ENCODE measurements around the gene TEF.
A peak's percentile ranks its signal among the peaks of the same experiment; 100 is the strongest.
"Not testable (repeated sequence)": the region's sequence is repeated elsewhere in the genome, so short reads cannot be mapped to it uniquely, and the experiment has no call there.

TEF gene

DNA sequence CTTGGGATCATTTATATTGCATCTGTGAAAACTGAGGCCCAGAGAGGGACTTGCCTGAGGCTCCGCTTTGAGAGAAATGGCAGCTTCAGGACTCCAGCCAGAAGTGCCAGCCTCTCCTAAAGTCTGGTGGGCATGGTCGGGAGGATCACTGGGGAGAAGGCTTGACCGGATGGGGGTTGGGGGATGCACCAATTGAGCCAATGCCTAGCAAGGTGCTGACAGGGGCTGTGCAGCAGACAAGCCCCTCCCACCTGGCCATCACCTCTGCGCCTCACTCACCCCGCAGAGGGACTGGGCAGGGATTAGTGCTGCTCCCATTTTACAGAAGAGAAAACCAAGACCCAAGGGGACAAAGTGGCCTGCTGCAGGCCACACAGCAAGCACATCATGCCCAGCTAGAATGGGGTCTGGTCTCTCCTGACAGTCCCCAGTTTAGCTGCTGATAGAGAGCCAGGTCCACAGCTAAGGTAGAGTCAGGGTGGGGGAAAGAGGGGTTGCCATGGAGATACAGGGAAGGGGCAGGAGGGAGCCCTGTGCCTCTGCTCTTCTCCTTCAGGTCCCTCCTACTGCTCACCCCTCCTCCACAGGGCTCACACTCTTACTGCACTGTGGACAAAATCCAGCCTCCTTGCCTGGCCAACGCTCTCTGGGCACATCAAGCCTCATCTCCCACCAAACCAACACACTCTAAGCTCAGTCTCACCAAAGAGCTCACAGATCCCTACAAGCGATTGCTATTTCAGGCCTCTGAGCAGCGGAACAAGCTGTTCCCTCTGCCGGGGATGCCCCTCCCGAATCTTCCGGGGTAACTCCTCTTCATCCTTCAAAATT is 29.5 kb downstream of the TEF start:
- peak overlapping the region; percentile 72 for H3K27ac Mint-ChIP-seq
- H3K27me3 Mint-ChIP-seq, result no peaks in the 10 kb centered on the region
- peaks cover 38% of the 10 kb centered on the region for H3K4me1 Mint-ChIP-seq
- no peaks in the 10 kb centered on the region for H3K9me3 Mint-ChIP-seq
- no peak for DNase-seq
- peak overlapping the region; percentile 35 for H3K4me3 Mint-ChIP-seq
- no peak for ATAC-seq
- peaks cover 10% of the 10 kb centered on the region for H3K36me3 Mint-ChIP-seq (ENCODE audit: low read depth)

DNA sequence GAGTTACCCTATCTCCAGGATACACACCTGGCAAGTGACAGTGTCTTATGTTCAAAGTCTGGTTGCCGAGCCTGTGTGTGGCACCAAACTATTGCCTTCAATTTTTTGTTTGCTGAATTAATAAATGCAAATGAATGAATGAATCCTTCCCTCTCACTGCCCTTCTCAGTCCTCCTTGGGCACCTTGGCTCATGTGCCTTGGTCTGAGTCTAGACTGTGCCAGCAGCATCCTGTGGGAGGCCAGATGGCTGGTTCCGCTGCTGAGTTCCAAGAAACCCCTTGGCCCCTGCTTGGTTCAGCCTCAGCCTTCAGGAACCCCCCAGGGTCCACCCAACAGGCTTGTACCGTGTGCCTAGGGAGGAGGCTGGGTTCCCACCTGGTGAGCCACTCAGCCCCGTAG is 33.8 kb downstream of the TEF start:
- H3K4me3 Mint-ChIP-seq, result peak overlapping the region; percentile 96
- H3K9me3 Mint-ChIP-seq, result no peaks in the 10 kb centered on the region
- H3K36me3 Mint-ChIP-seq (ENCODE audit: low read depth), result peaks cover 10% of the 10 kb centered on the region
- H3K4me1 Mint-ChIP-seq, result peaks cover 30% of the 10 kb centered on the region
- no peak for ATAC-seq
- H3K27me3 Mint-ChIP-seq, result no peaks in the 10 kb centered on the region
- H3K27ac Mint-ChIP-seq, result peak overlapping the region; percentile 97
- no peak for DNase-seq

DNA sequence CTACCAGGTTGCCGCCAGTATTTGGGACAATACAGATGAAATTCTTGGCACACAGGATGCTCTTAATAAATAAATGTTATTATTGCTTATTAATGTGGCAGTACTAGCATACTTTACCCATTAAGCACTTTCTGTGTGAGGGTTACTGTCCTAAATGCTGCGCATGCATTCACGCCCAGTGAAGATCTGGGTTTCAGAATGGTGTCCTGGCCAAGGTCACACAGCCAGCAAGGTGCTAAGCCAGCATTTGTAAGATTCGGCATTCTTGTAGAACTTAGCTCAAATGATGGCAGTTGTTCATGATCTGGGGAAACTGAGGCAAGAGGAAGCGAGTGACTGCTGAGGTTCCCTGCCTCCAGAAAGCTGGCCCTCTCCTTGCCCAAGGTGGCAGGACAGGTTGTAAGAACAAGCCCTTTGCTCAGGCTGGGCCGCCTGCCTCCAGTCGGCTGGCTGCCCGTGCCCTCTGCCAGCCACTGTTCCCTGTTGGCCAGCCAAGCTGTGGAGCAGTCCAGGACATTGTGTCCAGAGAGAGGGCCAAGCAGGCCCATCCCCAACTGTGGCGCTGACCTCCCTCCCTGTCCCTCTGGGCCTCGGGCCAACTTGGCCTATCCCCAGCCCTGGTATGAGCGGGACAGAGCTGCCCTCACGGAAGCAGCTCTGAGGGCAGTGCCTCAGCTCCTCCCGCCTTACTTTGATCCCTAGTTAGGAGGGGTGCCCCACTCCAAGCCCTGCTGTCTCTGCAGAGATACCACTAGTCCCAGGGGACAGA is 36.1 kb downstream of the TEF start:
- H3K36me3 Mint-ChIP-seq (ENCODE audit: low read depth), result peaks cover 10% of the 10 kb centered on the region
- no peaks in the 10 kb centered on the region for H3K27me3 Mint-ChIP-seq
- H3K9me3 Mint-ChIP-seq, result no peaks in the 10 kb centered on the region
- H3K4me3 Mint-ChIP-seq, result no peak overlapping the region
- H3K4me1 Mint-ChIP-seq, result peaks cover 16% of the 10 kb centered on the region
- no peak for DNase-seq
- no peak overlapping the region for H3K27ac Mint-ChIP-seq
- ATAC-seq, result no peak

DNA sequence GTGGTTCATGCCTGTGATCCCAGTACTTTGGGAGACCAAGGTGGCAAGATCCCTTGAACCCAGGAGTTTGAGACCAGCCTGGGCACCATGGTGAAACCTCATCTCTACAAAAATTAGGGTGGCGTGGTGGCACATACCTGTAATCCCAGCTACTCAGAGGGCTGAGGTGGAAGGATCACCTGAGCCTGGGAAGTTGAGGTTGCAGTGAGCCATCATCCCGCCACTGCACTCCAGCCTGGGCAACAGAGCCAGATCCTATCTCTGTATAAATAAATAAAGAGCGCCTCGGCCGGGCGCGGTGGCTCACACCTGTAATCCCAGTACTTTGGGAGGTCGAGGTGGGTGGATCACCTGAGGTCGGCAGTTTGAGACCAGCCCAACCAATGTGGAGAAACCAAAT is 37.0 kb downstream of the TEF start:
- H3K27ac Mint-ChIP-seq, result no peak overlapping the region
- no peaks in the 10 kb centered on the region for H3K9me3 Mint-ChIP-seq
- no peaks in the 10 kb centered on the region for H3K27me3 Mint-ChIP-seq
- H3K4me3 Mint-ChIP-seq, result no peak overlapping the region
- no peak for DNase-seq
- ATAC-seq, result no peak
- H3K4me1 Mint-ChIP-seq, result peaks cover 14% of the 10 kb centered on the region
- H3K36me3 Mint-ChIP-seq (ENCODE audit: low read depth), result peaks cover 10% of the 10 kb centered on the region

DNA sequence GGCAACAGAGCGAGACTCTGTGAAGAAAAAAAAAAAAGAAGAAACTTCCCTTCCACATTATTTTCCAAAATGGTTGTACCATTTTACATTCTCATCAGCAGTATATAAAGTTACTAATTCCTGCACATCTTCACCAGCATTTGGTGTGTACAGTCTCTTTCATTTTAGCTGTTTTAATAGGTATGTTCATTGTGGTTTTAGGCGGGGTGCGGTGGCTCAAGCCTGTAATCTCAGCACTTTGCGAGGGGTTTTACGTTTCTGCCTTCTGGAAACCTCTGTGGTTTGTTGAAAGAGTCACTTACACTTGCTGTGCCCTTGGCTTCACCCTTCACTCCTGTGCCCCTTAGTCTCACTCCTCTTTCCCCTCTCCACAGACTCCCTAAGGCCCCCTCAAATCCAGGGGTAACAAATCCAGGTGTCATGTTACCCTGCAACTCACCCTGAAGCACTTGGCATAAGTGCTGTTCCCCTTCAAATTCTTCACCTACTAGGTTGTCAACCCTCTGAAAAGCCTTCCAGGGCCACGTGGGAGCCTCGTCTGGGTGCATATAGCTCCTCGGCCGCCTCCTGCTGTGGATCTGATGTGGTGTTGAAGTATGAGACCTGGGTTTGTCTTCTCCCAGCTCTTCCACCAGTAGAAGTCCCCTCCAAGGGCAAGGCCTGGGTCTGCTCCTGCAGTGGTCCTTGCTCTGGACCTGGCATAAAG is 44.1 kb downstream of the TEF start:
- Mint-ChIP-seq H3K4me3 (peak overlapping the region; percentile 8), H3K9me3 (no peaks in the 10 kb centered on the region)

DNA sequence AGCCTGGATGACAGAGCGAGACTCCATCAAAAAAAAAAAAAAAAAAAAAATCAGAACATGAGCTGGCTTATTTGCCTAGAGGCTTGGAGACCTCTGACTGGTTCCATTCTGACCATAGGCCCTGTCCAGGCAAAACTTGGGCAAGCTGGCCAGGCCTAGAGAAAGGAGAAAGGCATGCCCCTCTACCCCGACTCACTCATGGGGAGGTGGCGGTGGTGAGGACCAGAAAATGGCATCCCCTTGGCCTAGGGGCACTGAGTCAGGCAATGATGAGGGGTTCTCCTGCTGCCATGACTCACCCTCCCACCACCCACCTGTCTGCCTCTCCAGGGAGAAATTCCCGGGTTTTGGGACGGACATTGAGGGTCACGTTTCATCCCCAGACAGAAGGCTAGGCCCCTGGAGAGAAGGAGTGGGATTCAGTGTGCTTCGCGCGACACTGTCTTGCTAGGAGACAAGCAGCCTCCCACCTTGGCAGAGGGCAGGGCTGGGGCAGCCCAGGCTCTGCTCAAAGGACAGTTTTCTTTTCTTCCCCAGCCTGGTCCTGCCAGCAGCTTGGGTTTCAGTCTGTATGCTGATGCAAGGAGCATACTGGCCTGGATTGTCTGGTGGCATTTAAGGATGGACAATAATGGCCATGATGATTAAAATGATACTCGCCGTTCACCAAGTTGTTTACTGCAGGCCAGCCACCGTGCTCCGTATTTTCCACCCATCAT is 47.6 kb downstream of the TEF start:
- peaks cover 12% of the 10 kb centered on the region for H3K36me3 Mint-ChIP-seq (ENCODE audit: low read depth)
- H3K27ac Mint-ChIP-seq, result no peak overlapping the region
- peaks cover 13% of the 10 kb centered on the region for H3K4me1 Mint-ChIP-seq
- no peaks in the 10 kb centered on the region for H3K27me3 Mint-ChIP-seq
- ATAC-seq (no peak), DNase-seq (no peak)
- no peak overlapping the region for H3K4me3 Mint-ChIP-seq
- H3K9me3 Mint-ChIP-seq, result no peaks in the 10 kb centered on the region

More for the DNA sequence above, 44.1 kb downstream of the TEF start:
- H3K27ac Mint-ChIP-seq, result peak overlapping the region; percentile 63
- DNase-seq (no peak), ATAC-seq (peak; percentile 86)
- H3K36me3 Mint-ChIP-seq (ENCODE audit: low read depth), result peaks cover 6% of the 10 kb centered on the region
- no peaks in the 10 kb centered on the region for H3K27me3 Mint-ChIP-seq
- peaks cover 13% of the 10 kb centered on the region for H3K4me1 Mint-ChIP-seq

DNA sequence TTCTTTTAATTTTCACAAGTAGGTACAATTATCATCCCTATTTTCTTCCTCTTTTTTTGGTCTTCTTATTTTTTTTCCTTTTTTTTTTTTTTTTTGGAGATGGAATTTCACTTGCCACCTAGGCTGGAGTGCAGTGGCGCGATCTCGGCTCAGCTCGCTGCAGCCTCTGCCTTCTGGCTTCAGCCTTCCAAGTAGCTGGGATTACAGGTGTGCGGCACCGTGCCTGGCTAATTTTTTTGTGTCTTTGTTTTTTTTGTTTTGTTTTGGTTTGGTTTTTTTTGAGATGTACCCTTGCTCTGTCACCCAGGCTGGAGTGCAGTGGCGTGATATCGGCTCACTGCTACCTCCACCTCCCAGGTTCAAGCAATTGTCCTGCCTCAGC is 48.2 kb downstream of the TEF start:
- no peak overlapping the region for H3K4me3 Mint-ChIP-seq
- DNase-seq (no peak), ATAC-seq (no peak)
- no peaks in the 10 kb centered on the region for H3K9me3 Mint-ChIP-seq
- H3K36me3 Mint-ChIP-seq (ENCODE audit: low read depth), result peaks cover 12% of the 10 kb centered on the region
- H3K4me1 Mint-ChIP-seq, result peaks cover 13% of the 10 kb centered on the region
- H3K27me3 Mint-ChIP-seq, result no peaks in the 10 kb centered on the region
- H3K27ac Mint-ChIP-seq, result no peak overlapping the region

DNA sequence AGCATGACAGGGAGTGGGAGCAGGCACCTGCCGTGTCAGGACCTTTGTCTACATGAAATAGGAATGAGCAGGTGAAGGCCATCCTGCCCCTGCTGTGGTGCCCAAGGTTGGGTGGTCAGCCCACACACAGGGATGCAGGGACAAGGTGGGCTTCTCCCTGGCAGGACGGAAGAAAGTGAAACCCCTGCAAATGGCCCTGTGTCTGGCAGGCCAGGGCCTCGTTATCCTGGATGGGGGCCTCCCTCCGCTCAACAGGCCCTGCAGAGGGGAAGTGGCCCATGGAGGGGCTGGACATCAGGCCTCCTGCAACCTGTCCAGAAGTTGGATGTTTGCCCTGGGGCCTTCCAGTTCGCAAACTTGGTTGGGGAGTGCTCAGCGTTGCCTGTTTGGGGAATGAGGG is 49.9 kb downstream of the TEF start:
- no peak overlapping the region for H3K27ac Mint-ChIP-seq
- no peaks in the 10 kb centered on the region for H3K9me3 Mint-ChIP-seq
- no peak overlapping the region for H3K4me3 Mint-ChIP-seq
- no peaks in the 10 kb centered on the region for H3K27me3 Mint-ChIP-seq
- peaks cover 3% of the 10 kb centered on the region for H3K4me1 Mint-ChIP-seq
- peaks cover 22% of the 10 kb centered on the region for H3K36me3 Mint-ChIP-seq (ENCODE audit: low read depth)
- ATAC-seq (no peak), DNase-seq (no peak)

DNA sequence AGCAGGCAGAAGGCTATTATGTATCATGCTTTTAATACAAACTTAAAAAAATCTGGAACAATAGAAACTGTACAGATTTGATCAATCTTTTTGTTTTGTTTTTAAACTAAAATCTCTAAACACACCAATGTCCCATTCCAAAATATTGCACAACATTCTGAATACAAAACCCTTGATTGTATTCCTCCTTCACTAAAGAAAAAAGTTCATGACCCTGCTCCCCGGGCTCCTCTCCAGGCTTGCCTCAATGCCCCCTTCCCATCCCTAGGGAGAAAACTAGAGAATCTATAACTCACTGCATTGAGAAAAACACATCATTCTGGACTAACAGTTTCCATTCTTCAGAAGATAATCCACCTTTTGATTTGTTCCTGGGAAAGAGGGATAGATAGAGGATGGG is 51.7 kb downstream of the TEF start:
- H3K4me3 Mint-ChIP-seq, ATAC-seq: not testable (repeated sequence)

DNA sequence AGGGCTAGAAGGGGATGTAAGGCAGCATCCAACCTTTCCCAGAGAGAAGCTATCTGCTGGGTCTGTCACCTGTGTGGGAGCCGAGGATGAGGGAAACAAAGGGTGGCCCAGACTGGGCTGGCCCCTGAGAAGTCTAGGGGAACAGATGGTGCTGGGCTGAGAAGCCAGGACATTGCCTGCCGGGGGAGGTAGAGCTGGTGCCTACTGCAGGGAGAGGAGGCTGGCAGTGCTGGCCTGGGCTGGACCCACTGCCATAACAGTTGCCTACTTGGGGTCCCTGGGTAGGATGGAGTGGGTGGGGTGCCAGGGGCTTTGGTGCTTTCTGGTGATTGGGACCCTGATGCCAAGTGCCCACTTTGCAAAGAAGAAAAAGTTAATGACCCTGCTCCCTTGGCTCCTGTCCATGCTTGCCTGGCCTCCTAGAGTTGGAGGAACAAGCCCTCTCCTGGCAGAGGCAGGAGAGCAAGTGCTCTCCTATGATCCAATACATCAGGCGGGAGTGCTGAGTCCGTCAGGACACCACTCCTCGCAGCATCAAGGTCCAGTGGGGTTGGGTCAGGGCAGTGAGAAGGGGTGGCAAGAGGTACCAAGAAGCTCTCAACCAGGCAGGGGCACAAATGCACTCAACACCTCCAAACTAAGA is 52.7 kb downstream of the TEF start:
- H3K4me3 Mint-ChIP-seq, H3K9me3 Mint-ChIP-seq, H3K27ac Mint-ChIP-seq, ATAC-seq, DNase-seq, H3K27me3 Mint-ChIP-seq: not testable (repeated sequence)
- H3K4me1 Mint-ChIP-seq, result peaks cover 11% of the 10 kb centered on the region
- H3K36me3 Mint-ChIP-seq (ENCODE audit: low read depth), result peaks cover 29% of the 10 kb centered on the region

More for the DNA sequence above, 51.7 kb downstream of the TEF start:
- not testable (repeated sequence) for H3K9me3 Mint-ChIP-seq, DNase-seq, H3K27me3 Mint-ChIP-seq, H3K27ac Mint-ChIP-seq, H3K4me1 Mint-ChIP-seq
- H3K36me3 Mint-ChIP-seq (ENCODE audit: low read depth), result peaks cover 29% of the 10 kb centered on the region

DNA sequence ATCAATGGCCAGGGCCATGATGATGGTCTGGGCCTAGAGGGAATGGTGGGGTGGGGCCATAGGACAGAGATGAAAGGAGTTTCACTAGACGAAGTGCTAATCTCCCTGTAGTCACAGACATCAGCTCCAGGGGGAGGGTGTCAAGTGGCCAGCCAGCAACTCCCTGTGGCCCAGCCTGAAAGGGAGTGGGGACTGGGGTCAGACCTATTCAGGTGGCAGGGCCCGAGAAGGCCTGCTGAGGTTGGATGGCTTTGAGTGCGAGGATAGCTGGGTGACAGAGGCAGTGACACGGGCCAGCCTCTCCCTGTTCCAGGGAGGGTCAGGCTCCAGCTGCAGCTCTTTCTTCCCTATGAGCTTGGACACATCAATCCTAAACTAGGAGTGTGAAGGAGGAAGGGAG is 53.8 kb downstream of the TEF start:
- Mint-ChIP-seq H3K36me3 (ENCODE audit: low read depth) (peaks cover 29% of the 10 kb centered on the region), H3K27ac (no peak overlapping the region), H3K4me3 (no peak overlapping the region), H3K4me1 (peaks cover 11% of the 10 kb centered on the region), H3K27me3 (no peaks in the 10 kb centered on the region), H3K9me3 (no peaks in the 10 kb centered on the region)
- DNase-seq, result no peak
- ATAC-seq, result no peak

DNA sequence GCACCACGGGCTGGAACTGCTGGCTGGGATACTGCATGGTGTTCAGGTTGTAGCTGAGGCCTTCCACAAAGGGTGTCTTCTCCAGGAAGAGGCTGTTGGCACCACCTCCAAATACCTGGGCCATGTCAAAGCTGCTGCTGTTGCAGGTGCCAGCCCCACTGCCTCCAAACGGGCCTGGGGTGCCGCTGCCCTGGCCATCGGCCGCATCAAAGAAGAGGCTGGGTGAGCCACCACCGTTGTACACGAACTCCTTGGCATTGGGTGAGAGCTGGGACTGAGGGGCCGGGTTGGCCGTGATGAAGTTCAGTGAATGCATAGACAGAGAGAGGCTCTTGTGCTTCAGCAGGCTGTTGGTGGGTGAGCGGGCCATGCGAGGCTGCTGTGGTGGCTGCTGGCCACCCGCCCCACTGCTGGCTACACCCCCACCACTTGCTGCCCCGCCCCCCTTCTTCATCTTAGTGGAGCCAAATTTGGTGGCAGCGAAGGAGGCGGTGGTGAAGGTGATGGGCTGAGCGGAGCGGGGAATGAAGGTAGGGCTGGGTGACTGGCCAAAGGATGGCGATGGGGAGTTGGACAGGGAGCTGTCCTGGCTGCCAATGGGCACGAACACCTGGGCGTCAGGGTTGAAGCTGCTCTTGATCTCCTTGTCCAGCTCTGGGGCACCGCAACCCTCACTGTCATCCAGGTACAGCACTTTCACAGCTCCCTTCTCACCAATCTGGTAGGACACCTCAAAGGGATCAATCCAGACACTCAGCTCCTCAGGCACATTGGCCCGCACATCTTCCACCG is 54.8 kb downstream of the TEF start:
- H3K9me3 Mint-ChIP-seq, result no peaks in the 10 kb centered on the region
- no peak for ATAC-seq
- no peak overlapping the region for H3K4me3 Mint-ChIP-seq
- H3K27ac Mint-ChIP-seq, result no peak overlapping the region
- no peak for DNase-seq
- peaks cover 12% of the 10 kb centered on the region for H3K4me1 Mint-ChIP-seq
- peaks cover 25% of the 10 kb centered on the region for H3K36me3 Mint-ChIP-seq (ENCODE audit: low read depth)
- H3K27me3 Mint-ChIP-seq, result no peaks in the 10 kb centered on the region

DNA sequence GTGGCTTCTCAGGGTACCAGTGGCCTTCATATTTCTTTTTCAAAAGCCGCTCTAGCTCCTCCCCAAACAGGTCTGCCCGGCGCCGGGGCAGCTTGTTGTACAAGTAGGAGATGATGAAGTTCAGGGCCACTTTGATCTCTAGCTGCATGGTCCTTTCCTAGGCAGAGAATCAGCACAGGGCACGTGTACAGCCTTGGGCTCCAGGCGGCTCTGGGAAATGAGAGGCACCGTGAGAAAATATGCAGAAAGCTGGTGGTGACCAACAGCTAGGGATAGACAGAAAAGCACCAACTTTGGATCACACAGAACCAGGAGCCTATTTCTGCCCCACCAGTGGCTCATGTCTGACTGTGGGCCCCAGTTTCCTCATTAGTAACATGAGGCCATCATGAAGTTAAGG is 55.5 kb downstream of the TEF start:
- ATAC-seq (no peak), DNase-seq (no peak)
- no peaks in the 10 kb centered on the region for H3K9me3 Mint-ChIP-seq
- H3K36me3 Mint-ChIP-seq (ENCODE audit: low read depth), result peaks cover 26% of the 10 kb centered on the region
- no peak overlapping the region for H3K4me3 Mint-ChIP-seq
- peaks cover 14% of the 10 kb centered on the region for H3K4me1 Mint-ChIP-seq
- H3K27ac Mint-ChIP-seq, result no peak overlapping the region
- no peaks in the 10 kb centered on the region for H3K27me3 Mint-ChIP-seq
